Activated T-helper 2 cell treated with anti-CD3 and anti-CD28 coated beads, Interferon-gamma antibody, Interleukin-2, Interleukin-4, amounts not matched to agents 10 μg/mL and 5 μg/mL and 100 μg/mL, durations not matched to agents 14 hours and 24 hours and 36 hours (primary cell): ENCODE data around the gene SUPT20HL2. TPM values are rescaled to one million over a fixed set of nuclear protein-coding genes. Genes with fewer than 3 reads are reported as not detected.
"Not testable (repeated sequence)": the region's sequence is repeated elsewhere in the genome, so short reads cannot be mapped to it uniquely, and the experiment has no call there.

ENCODE experiments used
- DNase-seq: peaks from one replicate; pipeline ENCODE4 v3.0.0; 2021; ENCODE audit warnings: low spot score
- H3K27ac Mint-ChIP-seq: one replicate; pipeline ENCODE4 v1.8.0; 2021; ENCODE audit warnings: mixed read lengths
- H3K27me3 Mint-ChIP-seq: one replicate; pipeline ENCODE4 v1.8.0; 2021; ENCODE audit warnings: low read depth, mixed read lengths
- H3K36me3 Mint-ChIP-seq: one replicate; pipeline ENCODE4 v1.8.0; 2021; ENCODE audit warnings: low read depth, mixed read lengths
- H3K4me1 Mint-ChIP-seq: one replicate; pipeline ENCODE4 v1.8.0; 2021; ENCODE audit warnings: low read depth, mixed read lengths
- H3K4me3 Mint-ChIP-seq: one replicate; pipeline ENCODE4 v1.8.0; 2021; ENCODE audit warnings: low read depth, mild to moderate bottlenecking, moderate library complexity, mixed read lengths
- H3K9me3 Mint-ChIP-seq: one replicate; pipeline ENCODE4 v1.8.0; 2021; ENCODE audit warnings: mixed read lengths
- intact Hi-C: fragments of 100-400 bp; cut with micrococcal nuclease; formaldehyde crosslinking; loops from one replicate; pipeline ENCODE4 v1.15.1; 2023
- total RNA-seq: library from RNA; stranded (reverse); gene quantifications from 2 replicates; pipeline ENCODE4 v1.2.3, GENCODE V29; 2022

Gene SUPT20HL2
- not detected in 2 replicates for total RNA-seq

DNA sequence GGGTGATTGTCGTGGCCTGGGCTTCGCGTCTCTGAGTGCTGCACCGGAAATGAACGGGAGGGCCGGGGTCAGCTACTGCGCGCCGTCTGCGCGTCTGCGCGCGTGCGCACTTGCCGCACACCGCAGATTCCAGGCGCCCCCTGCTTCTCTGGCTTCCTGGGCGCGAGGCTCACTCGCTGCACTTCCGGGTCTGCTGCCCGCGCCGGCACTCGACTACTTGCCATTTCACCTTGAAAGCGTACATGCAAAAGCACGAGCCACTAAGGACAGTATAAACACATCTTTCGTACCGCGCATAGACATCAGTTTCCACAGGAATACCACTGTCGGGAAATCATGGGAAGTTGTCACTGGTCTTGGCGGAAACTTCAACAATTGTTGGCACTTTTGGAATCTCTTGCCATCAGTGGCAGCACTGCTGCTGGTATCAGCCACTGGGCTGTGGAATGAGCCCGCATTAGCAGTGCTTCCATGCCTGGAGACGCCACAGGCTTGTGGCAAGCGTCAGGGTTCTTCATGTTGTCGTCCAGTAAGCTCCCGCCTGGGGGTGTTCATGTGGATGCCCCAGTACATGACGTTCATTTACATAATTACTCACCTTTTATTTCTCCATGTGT lies at the start of gene SUPT20HL2:
Gene SUPT20HL2 (minus strand): TSS at position 51 of the 617 bp plus-strand sequence. CDS start 754 bp downstream, outside the sequence.
- DNase-seq = no peak
- intact Hi-C loops = no loop called here
- no peaks in the 10 kb centered on the region for H3K4me1 Mint-ChIP-seq
- peaks cover 2% of the 10 kb centered on the region for H3K27me3 Mint-ChIP-seq
- no peak within 1 kb of the TSS for H3K4me3 Mint-ChIP-seq
- H3K9me3 Mint-ChIP-seq = no peaks in the 10 kb centered on the region
- no peak within 1 kb of the TSS for H3K27ac Mint-ChIP-seq
- H3K36me3 Mint-ChIP-seq = no peaks in the 10 kb centered on the region

DNA sequence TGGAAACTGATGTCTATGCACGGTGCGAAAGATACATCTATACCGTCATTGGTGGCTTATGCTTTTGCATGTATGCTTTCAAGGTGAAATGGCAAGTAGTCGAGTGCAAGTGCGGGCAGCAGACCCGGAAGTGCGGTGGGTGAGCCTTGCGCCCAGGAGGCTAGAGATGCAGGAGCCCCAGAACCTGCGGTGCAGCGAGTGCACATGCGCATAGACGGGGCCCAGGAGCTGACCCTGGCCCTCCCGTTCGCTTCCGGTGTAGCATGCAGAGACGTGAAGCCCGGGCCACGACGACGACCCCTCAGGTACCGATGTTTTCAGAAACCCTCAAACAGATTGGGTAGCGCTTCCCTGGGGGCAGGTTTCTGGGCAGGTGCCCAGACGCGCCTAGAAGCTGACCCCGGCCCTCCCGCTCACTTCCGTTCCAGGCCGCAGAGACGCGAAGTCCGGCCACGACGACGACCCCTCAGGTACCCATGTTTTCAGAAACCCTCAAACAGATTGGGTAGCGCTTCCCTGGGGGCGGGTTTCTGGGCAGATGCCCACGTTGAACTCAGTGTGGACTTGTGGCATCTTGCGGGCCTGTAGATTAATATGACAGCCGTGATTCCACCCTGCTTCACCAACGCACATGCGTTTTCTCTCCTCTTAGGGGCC lies 48.3 kb upstream of the SUPT20HL2 start:
- intact Hi-C loops, H3K4me3 Mint-ChIP-seq: not testable (repeated sequence)

DNA sequence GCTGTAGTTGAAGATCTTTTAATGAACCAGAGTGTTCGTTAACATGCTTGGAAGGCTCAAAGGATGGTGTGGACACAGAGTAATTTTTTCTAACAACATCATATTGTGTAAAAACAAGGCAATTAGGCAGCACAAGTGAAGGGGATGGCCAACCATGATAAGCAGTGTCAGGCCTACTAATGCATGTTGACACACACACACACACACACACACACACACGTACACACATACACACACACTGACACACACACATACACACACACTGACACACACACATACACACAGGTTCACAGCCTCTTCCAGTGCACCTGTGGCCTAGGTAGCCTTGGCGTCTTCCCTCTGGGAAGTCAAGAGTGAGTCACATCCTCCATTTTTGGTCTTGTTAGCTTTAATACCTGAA lies 46.4 kb upstream of the SUPT20HL2 start, which contains the start of gene SUPT20HL1:
Gene SUPT20HL1 (plus strand): TSS at position 368 of the 400 bp plus-strand sequence. CDS start 2,122 bp downstream, outside the sequence.
- no peaks in the 10 kb centered on the region for H3K36me3 Mint-ChIP-seq
- H3K4me3 Mint-ChIP-seq = no peak within 1 kb of the TSS
- H3K9me3 Mint-ChIP-seq = no peaks in the 10 kb centered on the region
- H3K4me1 Mint-ChIP-seq = peaks cover 2% of the 10 kb centered on the region
- intact Hi-C loops = no loop called here
- no peaks in the 10 kb centered on the region for H3K27me3 Mint-ChIP-seq
- no peak within 1 kb of the TSS for H3K27ac Mint-ChIP-seq
- DNase-seq = no peak

More for the DNA sequence above, 48.3 kb upstream of the SUPT20HL2 start:
- H3K27me3 Mint-ChIP-seq, H3K36me3 Mint-ChIP-seq, H3K9me3 Mint-ChIP-seq, H3K27ac Mint-ChIP-seq, DNase-seq, H3K4me1 Mint-ChIP-seq: not testable (repeated sequence)

DNA sequence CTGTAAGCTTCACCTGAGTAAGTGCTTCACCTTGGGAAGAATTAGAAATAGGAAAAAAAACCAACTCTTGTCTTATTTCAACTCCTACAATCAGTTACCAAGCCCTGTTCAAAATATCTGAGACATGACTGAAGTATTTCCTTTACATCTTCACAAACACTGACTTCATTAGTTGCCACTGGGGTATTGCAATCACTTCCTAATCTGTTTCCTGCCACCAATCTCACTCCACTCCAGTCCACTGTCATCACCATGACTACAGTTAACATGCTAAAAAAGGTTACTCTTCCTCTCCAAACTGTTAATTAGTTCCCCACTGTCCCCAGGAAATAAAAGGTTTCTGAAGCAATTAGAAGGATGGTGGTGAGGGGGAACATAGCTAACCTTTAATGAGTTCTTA lies 43.2 kb upstream of the SUPT20HL2 start:
- no peak for DNase-seq
- H3K36me3 Mint-ChIP-seq = no peaks in the 10 kb centered on the region
- no peaks in the 10 kb centered on the region for H3K27me3 Mint-ChIP-seq
- no peak overlapping the region for H3K4me3 Mint-ChIP-seq
- H3K27ac Mint-ChIP-seq = no peak overlapping the region
- intact Hi-C loops = no loop called here
- H3K9me3 Mint-ChIP-seq = no peaks in the 10 kb centered on the region
- H3K4me1 Mint-ChIP-seq = peaks cover 2% of the 10 kb centered on the region

DNA sequence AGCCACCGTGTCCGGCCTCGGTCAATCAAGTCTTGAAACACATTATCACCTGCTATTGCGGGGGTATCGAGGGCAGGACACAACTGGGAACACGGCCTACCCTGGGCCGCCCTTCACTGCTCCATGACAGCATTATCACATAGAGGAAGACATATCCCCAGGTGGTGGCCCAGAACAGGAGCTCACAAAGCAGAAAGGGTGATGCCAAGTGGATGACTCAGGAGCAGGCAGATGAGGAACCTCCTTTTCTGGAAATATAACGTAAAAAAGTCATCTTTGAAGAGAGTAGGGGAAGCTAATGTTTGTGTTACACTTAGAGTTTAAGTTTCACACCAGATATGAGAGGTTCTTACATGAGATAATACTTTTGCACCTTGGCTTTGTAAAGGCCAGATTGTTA lies 41.2 kb upstream of the SUPT20HL2 start:
- no peak overlapping the region for H3K4me3 Mint-ChIP-seq
- no peaks in the 10 kb centered on the region for H3K36me3 Mint-ChIP-seq
- H3K4me1 Mint-ChIP-seq = peaks cover 2% of the 10 kb centered on the region
- H3K27ac Mint-ChIP-seq = no peak overlapping the region
- no peak for DNase-seq
- intact Hi-C loops = no loop called here
- no peaks in the 10 kb centered on the region for H3K27me3 Mint-ChIP-seq
- H3K9me3 Mint-ChIP-seq = no peaks in the 10 kb centered on the region

DNA sequence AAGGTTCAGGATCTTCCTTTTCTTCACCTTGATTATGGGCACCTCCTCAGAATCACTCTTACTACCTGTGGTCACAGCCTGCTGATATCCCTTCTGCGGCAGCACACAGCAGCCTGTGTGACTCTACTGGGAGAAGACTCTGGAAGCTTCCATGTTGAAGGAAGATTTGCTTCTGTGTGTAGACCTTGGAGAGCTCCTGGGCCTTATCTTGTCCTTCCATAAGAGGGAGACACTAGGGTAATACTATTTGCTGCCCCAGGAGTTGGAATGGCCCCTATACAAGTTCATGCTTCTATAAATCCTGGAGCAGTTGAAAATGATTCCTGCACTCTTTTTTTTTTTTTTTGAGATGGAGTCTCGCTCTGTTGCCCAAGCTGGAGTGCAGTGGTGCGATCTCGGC lies 36.3 kb upstream of the SUPT20HL2 start:
- no peaks in the 10 kb centered on the region for H3K36me3 Mint-ChIP-seq
- no peaks in the 10 kb centered on the region for H3K9me3 Mint-ChIP-seq
- DNase-seq = no peak
- intact Hi-C loops = no loop called here
- no peaks in the 10 kb centered on the region for H3K27me3 Mint-ChIP-seq
- no peak overlapping the region for H3K4me3 Mint-ChIP-seq
- H3K4me1 Mint-ChIP-seq = no peaks in the 10 kb centered on the region
- no peak overlapping the region for H3K27ac Mint-ChIP-seq

DNA sequence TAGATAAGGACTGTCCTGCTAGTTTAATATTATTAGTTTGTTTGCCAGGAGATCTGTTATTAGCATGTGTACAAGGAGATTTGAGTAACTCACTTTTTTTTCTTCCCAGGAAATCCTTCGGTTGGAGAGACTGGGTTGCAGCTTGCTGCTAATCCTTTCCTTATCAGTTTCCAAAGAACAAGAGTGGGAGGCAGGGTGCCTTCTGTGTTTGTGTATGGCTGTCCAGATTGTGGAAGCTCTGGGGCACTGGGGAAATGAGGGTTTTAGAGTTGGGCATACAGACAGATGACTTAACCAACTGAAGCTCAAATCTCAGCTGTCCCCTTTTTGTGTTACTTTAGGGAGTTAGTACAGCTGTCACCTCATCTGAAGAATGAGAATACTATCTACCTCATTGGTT lies 34.0 kb upstream of the SUPT20HL2 start:
- H3K27ac Mint-ChIP-seq = no peak overlapping the region
- no peak for DNase-seq
- H3K4me1 Mint-ChIP-seq = peaks cover 2% of the 10 kb centered on the region
- no peak overlapping the region for H3K4me3 Mint-ChIP-seq
- intact Hi-C loops = no loop called here
- no peaks in the 10 kb centered on the region for H3K9me3 Mint-ChIP-seq
- no peaks in the 10 kb centered on the region for H3K36me3 Mint-ChIP-seq
- no peaks in the 10 kb centered on the region for H3K27me3 Mint-ChIP-seq

DNA sequence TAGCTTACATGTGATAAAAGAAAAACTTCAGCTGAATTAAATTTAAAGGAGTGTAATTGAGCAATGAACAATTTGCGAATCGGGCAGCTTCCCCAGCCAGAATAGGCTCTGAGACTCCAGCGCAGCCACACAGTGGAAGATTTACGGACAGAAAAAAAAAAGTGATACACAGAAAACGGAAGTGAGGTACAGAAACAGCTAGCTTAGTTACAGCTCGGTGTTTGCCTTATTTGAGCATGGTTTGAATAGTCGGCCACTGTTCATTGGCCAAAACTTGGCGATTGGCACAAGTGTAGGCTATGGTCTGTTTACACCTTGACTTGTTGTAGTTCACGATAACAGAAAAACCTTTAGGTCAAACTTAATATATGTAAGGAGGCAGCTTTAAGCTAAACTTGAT lies 29.9 kb upstream of the SUPT20HL2 start:
- H3K36me3 Mint-ChIP-seq = no peaks in the 10 kb centered on the region
- DNase-seq = no peak
- H3K27me3 Mint-ChIP-seq = peaks cover 2% of the 10 kb centered on the region
- H3K4me1 Mint-ChIP-seq = peaks cover 8% of the 10 kb centered on the region
- intact Hi-C loops = no loop called here
- H3K27ac Mint-ChIP-seq = no peak overlapping the region
- no peaks in the 10 kb centered on the region for H3K9me3 Mint-ChIP-seq
- peak overlapping the region; percentile 26 for H3K4me3 Mint-ChIP-seq

DNA sequence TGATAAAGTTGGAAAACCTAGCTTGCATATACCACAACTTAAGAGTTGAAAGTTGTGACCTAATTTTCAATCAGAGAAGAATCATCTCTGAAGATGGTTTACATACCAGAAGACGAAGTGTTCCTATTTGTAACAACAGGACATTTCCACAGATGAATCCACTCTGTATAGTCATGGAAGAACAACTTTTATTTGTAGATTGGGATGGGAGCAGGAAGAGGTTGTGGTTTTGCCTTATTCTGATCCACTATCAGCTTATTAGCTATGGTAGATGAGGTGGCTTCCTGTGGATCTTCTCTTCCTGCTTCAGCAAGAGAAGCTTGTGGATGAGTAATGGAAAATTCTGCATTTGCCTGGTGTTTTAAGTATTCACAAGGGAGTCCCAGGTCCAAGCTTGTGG lies 27.9 kb upstream of the SUPT20HL2 start:
- no peak for DNase-seq
- Mint-ChIP-seq H3K36me3 (no peaks in the 10 kb centered on the region), H3K27ac (no peak overlapping the region), H3K27me3 (peaks cover 2% of the 10 kb centered on the region), H3K4me3 (no peak overlapping the region), H3K9me3 (no peaks in the 10 kb centered on the region), H3K4me1 (peaks cover 8% of the 10 kb centered on the region)
- intact Hi-C loops = no loop called here

DNA sequence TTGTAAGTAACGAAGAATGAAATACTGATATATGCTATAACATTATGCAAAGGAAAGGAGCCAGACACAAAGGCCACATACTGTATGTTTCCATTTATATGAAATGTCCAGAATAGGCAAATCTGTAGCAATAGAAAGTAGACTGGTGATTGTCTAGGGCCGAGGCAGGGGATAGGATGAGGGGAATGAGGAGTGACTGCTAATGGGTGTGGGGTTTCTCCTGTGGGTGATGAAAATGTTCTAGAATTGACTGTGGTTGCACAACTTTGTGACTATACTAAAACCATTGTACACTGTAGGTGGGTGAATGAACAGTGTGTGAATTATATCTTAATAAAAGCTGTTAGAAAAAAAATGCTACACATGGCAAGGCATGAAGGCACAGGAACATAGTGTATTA lies 26.6 kb upstream of the SUPT20HL2 start:
- Mint-ChIP-seq H3K4me1 (peaks cover 8% of the 10 kb centered on the region), H3K27me3 (peaks cover 2% of the 10 kb centered on the region), H3K4me3 (no peak overlapping the region), H3K36me3 (no peaks in the 10 kb centered on the region), H3K9me3 (no peaks in the 10 kb centered on the region), H3K27ac (no peak overlapping the region)
- no peak for DNase-seq
- intact Hi-C loops = no loop called here

DNA sequence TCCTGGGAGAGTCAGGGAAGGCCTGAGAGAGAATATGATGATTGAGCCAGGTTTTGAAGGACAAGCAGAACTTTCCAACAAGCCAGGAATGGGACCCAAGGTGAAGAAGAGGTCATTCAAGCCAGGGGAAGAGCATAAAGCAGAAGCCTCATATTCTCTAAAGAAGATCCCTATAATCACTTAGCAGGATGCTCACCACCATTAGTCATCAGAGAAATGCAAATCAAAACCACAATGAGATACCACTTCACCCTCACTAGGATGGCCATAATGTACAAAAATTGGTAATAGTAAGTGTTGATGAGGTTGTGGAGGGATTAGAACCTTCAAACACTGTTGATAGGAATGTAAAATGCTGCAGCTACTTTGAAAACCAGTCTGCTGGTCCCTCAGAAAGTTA lies 26.0 kb upstream of the SUPT20HL2 start:
- Mint-ChIP-seq H3K4me1 (peaks cover 8% of the 10 kb centered on the region), H3K4me3 (no peak overlapping the region), H3K9me3 (no peaks in the 10 kb centered on the region), H3K27ac (no peak overlapping the region), H3K27me3 (peaks cover 2% of the 10 kb centered on the region), H3K36me3 (no peaks in the 10 kb centered on the region)
- DNase-seq = no peak
- intact Hi-C loops = no loop called here

DNA sequence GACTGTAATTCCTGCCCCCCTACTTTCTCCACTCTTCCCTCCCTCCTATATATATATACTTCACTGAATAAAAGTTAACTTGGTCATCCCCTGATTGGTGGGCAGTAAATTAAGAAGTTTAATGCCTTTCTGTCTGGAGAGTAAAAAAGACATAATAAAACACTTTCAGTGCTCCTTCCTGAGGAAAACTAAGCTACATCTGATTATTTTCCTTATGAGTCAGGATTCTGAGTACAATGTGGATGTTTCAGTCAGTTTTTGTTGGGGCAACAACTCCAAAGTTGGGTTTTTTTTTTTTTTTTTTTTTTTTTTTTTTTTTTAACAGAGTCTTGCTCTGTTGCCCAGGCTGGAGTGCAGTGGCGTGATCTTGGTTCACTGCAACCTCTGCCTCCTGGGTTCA lies 22.0 kb upstream of the SUPT20HL2 start:
- no peaks in the 10 kb centered on the region for H3K9me3 Mint-ChIP-seq
- no peaks in the 10 kb centered on the region for H3K36me3 Mint-ChIP-seq
- H3K27me3 Mint-ChIP-seq = peaks cover 4% of the 10 kb centered on the region
- H3K4me1 Mint-ChIP-seq = peaks cover 4% of the 10 kb centered on the region
- H3K4me3 Mint-ChIP-seq = no peak overlapping the region
- intact Hi-C loops = no loop called here
- no peak overlapping the region for H3K27ac Mint-ChIP-seq
- DNase-seq = no peak

DNA sequence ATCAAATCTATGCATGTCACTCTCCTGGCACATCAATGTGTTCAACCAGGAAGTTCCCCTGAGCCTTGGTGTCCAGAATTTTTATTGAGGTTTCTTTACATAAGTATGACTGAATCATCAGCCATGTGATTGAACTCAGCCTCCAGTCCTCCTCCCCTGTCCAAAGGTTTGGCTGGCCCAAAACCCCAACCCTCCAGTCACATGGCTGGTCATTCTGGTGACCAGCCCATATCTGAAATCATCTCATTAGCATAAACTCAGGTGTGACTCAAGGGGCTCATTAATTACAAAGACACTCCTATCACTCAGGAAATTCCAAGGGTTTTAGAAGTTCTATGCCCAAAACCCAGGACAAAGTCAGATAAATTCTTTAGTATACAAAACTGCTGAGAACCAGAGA lies 20.6 kb upstream of the SUPT20HL2 start:
- no peak overlapping the region for H3K27ac Mint-ChIP-seq
- no peaks in the 10 kb centered on the region for H3K4me1 Mint-ChIP-seq
- H3K4me3 Mint-ChIP-seq = no peak overlapping the region
- no peaks in the 10 kb centered on the region for H3K36me3 Mint-ChIP-seq
- intact Hi-C loops = no loop called here
- DNase-seq = no peak
- H3K9me3 Mint-ChIP-seq = no peaks in the 10 kb centered on the region
- peaks cover 3% of the 10 kb centered on the region for H3K27me3 Mint-ChIP-seq
